HepG2 (cell line): Measurements from ENCODE around the gene PHB1. TPM values are rescaled to one million over a fixed set of nuclear protein-coding genes. Genes with fewer than 3 reads are reported as not detected.
A peak's percentile ranks its signal among the peaks of the same experiment; 100 is the strongest.

Experiments used
- AGO2 ChIP-seq: fragments of 200-400 bp; formaldehyde crosslinking; optimal IDR thresholded peaks from 2 replicates; pipeline ENCODE3; 2017; ENCODE audit warnings: mild to moderate bottlenecking, low read depth, low read length, moderate library complexity
- ATF5 ChIP-seq: sonication (generic); formaldehyde crosslinking; IDR thresholded peaks from 2 replicates; pipeline ENCODE4 v1.4.0; 2020; ENCODE audit warnings: mild to moderate bottlenecking, low read depth, missing genetic modification reagents
- CCDC6 ChIP-seq: sonication (generic); formaldehyde crosslinking; IDR thresholded peaks from 2 replicates; pipeline ENCODE4 v1.8.1; 2022; ENCODE audit warnings: mild to moderate bottlenecking, missing genetic modification reagents, moderate library complexity
- E2F1 ChIP-seq: sonication (generic); formaldehyde crosslinking; IDR thresholded peaks from 2 replicates; pipeline ENCODE4 v1.5.0; 2020; ENCODE audit warnings: missing genetic modification reagents
- ELF3 ChIP-seq: IDR thresholded peaks from 2 replicates; pipeline ENCODE4 v1.6.1; 2016; ENCODE audit warnings: missing genetic modification reagents, missing compliant biosample characterization
- HOXA5 ChIP-seq: sonication (generic); formaldehyde crosslinking; IDR thresholded peaks from 2 replicates; pipeline ENCODE4 v1.4.0; 2020; ENCODE audit warnings: missing genetic modification reagents
- NFRKB ChIP-seq: fragments of 450-650 bp; IDR thresholded peaks from 2 replicates; pipeline ENCODE4 v1.6.1; 2017
- NONO ChIP-seq, 2 experiments: fragments of 450-650 bp in 1 of 2; sonication (generic) in 1 of 2; formaldehyde crosslinking in 1 of 2; IDR thresholded peaks in 1 of 2; conservative IDR thresholded peaks in 1 of 2; 2 replicates each; pipeline versions ENCODE4 v1.6.1 to v1.8.0; 2017 to 2022; ENCODE audit warnings: mild to moderate bottlenecking in 1 of 2, missing genetic modification reagents in 1 of 2, moderate library complexity in 1 of 2
- PHF5A ChIP-seq: IDR thresholded peaks from one replicate; pipeline ENCODE4 v1.6.1; 2018; ENCODE audit warnings: low read depth, missing genetic modification reagents; ENCODE audit not compliant: unreplicated experiment
- RFX1 ChIP-seq: fragments of 450-650 bp; IDR thresholded peaks from 2 replicates; pipeline ENCODE4 v1.6.1; 2017
- SALL2 ChIP-seq: sonication (generic); formaldehyde crosslinking; IDR thresholded peaks from 2 replicates; pipeline ENCODE4 v1.8.1; 2023; ENCODE audit warnings: mild to moderate bottlenecking, missing genetic modification reagents, inconsistent platforms
- SMAD1 ChIP-seq: sonication (generic); formaldehyde crosslinking; IDR thresholded peaks from 2 replicates; pipeline ENCODE4 v1.4.0; 2020; ENCODE audit warnings: missing genetic modification reagents, low read depth, mild to moderate bottlenecking, borderline replicate concordance
- SRY ChIP-seq: sonication (generic); formaldehyde crosslinking; IDR thresholded peaks from 2 replicates; pipeline ENCODE4 v1.8.0; 2022; ENCODE audit warnings: mild to moderate bottlenecking, missing genetic modification reagents
- ZNF124 ChIP-seq: sonication (generic); formaldehyde crosslinking; IDR thresholded peaks from 2 replicates; pipeline ENCODE4 v1.4.0; 2020; ENCODE audit warnings: missing genetic modification reagents
- ZNF33B ChIP-seq: sonication (generic); formaldehyde crosslinking; IDR thresholded peaks from 2 replicates; pipeline ENCODE4 v1.5.1; 2020; ENCODE audit warnings: mild to moderate bottlenecking, missing genetic modification reagents
- ZNF547 ChIP-seq: sonication (generic); formaldehyde crosslinking; IDR thresholded peaks from 2 replicates; pipeline ENCODE4 v1.5.1; 2020; ENCODE audit warnings: mild to moderate bottlenecking, missing genetic modification reagents
- ZNF572 ChIP-seq: sonication (generic); formaldehyde crosslinking; IDR thresholded peaks from 2 replicates; pipeline ENCODE4 v1.5.1; 2020; ENCODE audit warnings: mild to moderate bottlenecking, missing genetic modification reagents
- ZNF687 ChIP-seq: sonication (generic); formaldehyde crosslinking; IDR thresholded peaks from 2 replicates; pipeline ENCODE4 v1.5.1; 2020; ENCODE audit warnings: mild to moderate bottlenecking, missing genetic modification reagents, moderate library complexity
- ZNF775 ChIP-seq: sonication (generic); formaldehyde crosslinking; IDR thresholded peaks from 2 replicates; pipeline ENCODE4 v1.4.0; 2020; ENCODE audit warnings: missing genetic modification reagents, mild to moderate bottlenecking, moderate library complexity, borderline replicate concordance
- ZNF782 ChIP-seq: sonication (generic); formaldehyde crosslinking; IDR thresholded peaks from 2 replicates; pipeline ENCODE4 v1.4.0; 2020; ENCODE audit warnings: missing genetic modification reagents, mild to moderate bottlenecking, borderline replicate concordance
- ZNF788 ChIP-seq: sonication (generic); formaldehyde crosslinking; IDR thresholded peaks from 2 replicates; pipeline ENCODE4 v1.5.0; 2020; ENCODE audit warnings: mild to moderate bottlenecking, missing genetic modification reagents, borderline replicate concordance
- ZNF883 ChIP-seq: sonication (generic); formaldehyde crosslinking; IDR thresholded peaks from 2 replicates; pipeline ENCODE4 v1.5.1; 2020; ENCODE audit warnings: mild to moderate bottlenecking, missing genetic modification reagents; ENCODE audit errors: not compliant biosample characterization
- ZSCAN9 ChIP-seq: IDR thresholded peaks from 2 replicates; pipeline ENCODE4 v1.6.1; 2016; ENCODE audit warnings: borderline replicate concordance
- polyA plus RNA-seq, 8 experiments: library from polyadenylated mRNA; depleted of rRNA in 3 of 8; stranded (reverse) in 7 of 8; unstranded in 1 of 8; fragments of >200 nt; fragmentation: Illumina TruSeq in 4 of 8; extraction: Trizol in 4 of 8; gene quantifications; 2 replicates each; pipeline versions ENCODE4 v1.2.1 to v1.2.3, GENCODE V29; 2011 to 2016; ENCODE audit warnings: low read depth in 4 of 8, missing spikeins in 1 of 8, mixed read lengths in 1 of 8; ENCODE audit not compliant: insufficient read depth in 1 of 8
- total RNA-seq, 5 experiments: library from RNA; depleted of rRNA; stranded (reverse); fragments of >200 nt; fragmentation: Illumina TruSeq; extraction: Trizol; gene quantifications; 2 replicates each; pipeline ENCODE4 v1.2.3, GENCODE V29; 2016; ENCODE audit warnings: low read depth in 1 of 5

Gene PHB1
- total and polyA plus RNA-seq, 2 of the 13 experiments (the other 11 are each of a cell fraction or from before 2014, with no cell fraction given) = 515 to 688 TPM

- TF ChIP-seq ZNF687 (peak; percentile 85), CCDC6 (CRISPR knock-in tag) (no peak), ELF3 (peak; percentile 48), ZNF33B (CRISPR knock-in tag) (no peak), AGO2 (no peak), ZNF572 (CRISPR knock-in tag) (peak; percentile 85; the same call in 1 of the 2 replicates), ZSCAN9 (peak; percentile 50; the same call in 1 of the 2 replicates), RFX1 (no peak), ZNF547 (CRISPR knock-in tag) (0 out of 2 replicates have a peak, but pooled peaks have one; percentile 21), SMAD1 (CRISPR knock-in tag) (peak; percentile 87; the same call in 1 of the 2 replicates), ZNF782 (no peak), ZNF788 (CRISPR knock-in tag) (peak; percentile 96), NFRKB (no peak), PHF5A (CRISPR knock-in tag) (peak; percentile 65), ZNF775 (CRISPR knock-in tag) (0 out of 2 replicates have a peak, but pooled peaks have one; percentile 44), HOXA5 (CRISPR knock-in tag) (peak; percentile 79), ATF5 (CRISPR knock-in tag) (no peak), ZNF883 (peak; percentile 46), NONO (IDR thresholded peaks at IDR 0.05) (no peak), NONO (CRISPR knock-in tag; conservative IDR thresholded peaks at IDR 0.05) (peak; percentile 32; the same call in 1 of the 2 replicates), SALL2 (CRISPR knock-in tag) (0 out of 2 replicates have a peak, but pooled peaks have one; percentile 43), E2F1 (CRISPR knock-in tag) (peak; percentile 97), ZNF124 (CRISPR knock-in tag) (no peak; the same call in 1 of the 2 replicates), SRY (peak; percentile 2; the same call in 1 of the 2 replicates)
Measured at GRCh38 chr17:49414622-49415350, at the start of gene PHB1 (continued).
